Heart left ventricle (tissue), 16 donors: ENCODE results near the gene SLC23A3. TPM values are rescaled to one million over a fixed set of nuclear protein-coding genes. Genes with fewer than 3 reads are reported as not detected.
A peak's percentile ranks its signal among the peaks of the same experiment; 100 is the strongest.

ENCODE experiments used
- ATAC-seq, 4 donors: fragments of 200-7000 bp; cut with Tn5 transposase; one replicate each; pipeline ENCODE4 v1.9.1; 2020 to 2022; ENCODE audit warnings: moderate library complexity in 4 of 4, mild to moderate bottlenecking in 3 of 4, moderate number of reproducible peaks in 1 of 4
- DNase-seq, 5 donors: peaks; one replicate each; pipeline ENCODE4 v3.0.0-alpha.2; 2020
- H3K27ac ChIP-seq, 12 donors: fragments of 200-600 bp; sonication (generic) in 4 of 12; one replicate each; pipeline versions ENCODE4 v1.5.0 to v1.8.0; 2016 to 2022; ENCODE audit warnings: mild to moderate bottlenecking in 2 of 12
- H3K27me3 ChIP-seq, 9 donors: fragments of 200-600 bp; sonication (generic) in 2 of 9; one replicate each; pipeline versions ENCODE4 v1.5.1 to v1.8.0; 2016 to 2022; ENCODE audit warnings: mild to moderate bottlenecking in 3 of 9
- H3K36me3 ChIP-seq, 9 donors: fragments of 200-600 bp; sonication (generic) in 2 of 9; one replicate each; pipeline versions ENCODE4 v1.5.0 to v1.8.0; 2018 to 2022; ENCODE audit warnings: mild to moderate bottlenecking in 2 of 9
- H3K4me1 ChIP-seq, 12 donors: fragments of 200-600 bp; sonication (generic) in 4 of 12; one replicate each; pipeline versions ENCODE4 v1.5.0 to v1.8.0; 2016 to 2022; ENCODE audit warnings: mild to moderate bottlenecking in 3 of 12
- H3K4me3 ChIP-seq, 12 donors: fragments of 200-600 bp; sonication (generic) in 4 of 12; one replicate each; pipeline versions ENCODE4 v1.5.0 to v1.8.0; 2017 to 2022; ENCODE audit warnings: mild to moderate bottlenecking in 9 of 12, moderate library complexity in 4 of 12
- H3K9me3 ChIP-seq, 12 donors: fragments of 200-600 bp; sonication (generic) in 4 of 12; one replicate each; pipeline versions ENCODE4 v1.5.0 to v1.8.0; 2016 to 2022; ENCODE audit warnings: mild to moderate bottlenecking in 1 of 12
- CTCF ChIP-seq, 12 donors: fragments of 200-600 bp; sonication (generic) in 4 of 12; IDR thresholded peaks; one replicate each; pipeline versions ENCODE4 v1.5.0 to v1.8.0; 2018 to 2022; ENCODE audit warnings: antibody characterized with exemption in 12 of 12, mild to moderate bottlenecking in 5 of 12
- POLR2A ChIP-seq, 2 donors: fragments of 450-650 bp; IDR thresholded peaks; one replicate each; pipeline ENCODE4 v1.6.1; 2017; ENCODE audit warnings: antibody characterized with exemption in 2 of 2, mild to moderate bottlenecking in 2 of 2, moderate library complexity in 2 of 2
- WGBS, 4 donors: extraction: QIAGEN DNeasy Blood & Tissue Kit in 2 of 4; methylation state at CpG; one replicate each; pipeline versions ENCODE4 v1.1.5 to v1.1.7; 2013 to 2018; 5-methylcytosine and 5-hydroxymethylcytosine counted together
- intact Hi-C, 10 donors: fragments of 100-400 bp; cut with DNase I; formaldehyde crosslinking; loops; one replicate each; pipeline versions ENCODE4 v1.11.1 to v1.14.2; 2022
- polyA plus RNA-seq, 2 donors: library from polyadenylated mRNA; stranded (reverse); fragments of 200-250 nt; gene quantifications; one replicate each; pipeline ENCODE4 v1.2.3, GENCODE V29; 2013
- total RNA-seq, 9 donors: library from RNA; depleted of rRNA in 2 of 9; stranded (reverse); fragments of >200 nt in 2 of 9; fragmentation: NEBNext Ultra II Directional in 3 of 9; extraction: Animal tissue kit (Norgen Biotek cat#: 25700) in 3 of 9; gene quantifications; one replicate each; pipeline versions ENCODE4 v1.1.0 to v1.2.4, GENCODE V29; 2016 to 2023
- donor health status: ischemic (EF 13 %, LVEDD 7.1; RV severe dilation, severe dysfunction).
- donor health status: healthy with polysubstance abuse.
- donor health status: DM: no; HTN: yes; CAD: no.
- donor health status: DM: no; HTN: no; CAD: no.
- donor health status: ischemic (EF 25% LVEDD 6.9; RV normal size, moderate dysfunction).
- donor health status: ischemic (EF 25% LVEDD 5.7; RV mildly dilated, moderate dysfunction).
- donor health status: healthy.
- donor health status: DM: yes; HTN: yes; CAD: no.
- donor health status: ischemic (EF 35%, LVEDD 5.7; RV mildly dilated, moderate dysfunction).
- donor health status: nonischemic (EF 11% LVEDD 7.7; RV severe dilation, severe dysfunction).
- donor health status: DM: yes; HTN: yes; CAD: no.
- donor health status: PGD.
- donor health status: ischemic (EF 29% LVEDD 5.4; RV normal size, mild dysfunction).
- donor health status: nonischemic (EF 23%, LVEDD 6.1; RV moderate dilation, normal function).

The SLC23A3 gene
- total and polyA plus RNA-seq, 11 donors, result 0.12 to 0.92 (median 0.44) TPM; not detected in 1

DNA sequence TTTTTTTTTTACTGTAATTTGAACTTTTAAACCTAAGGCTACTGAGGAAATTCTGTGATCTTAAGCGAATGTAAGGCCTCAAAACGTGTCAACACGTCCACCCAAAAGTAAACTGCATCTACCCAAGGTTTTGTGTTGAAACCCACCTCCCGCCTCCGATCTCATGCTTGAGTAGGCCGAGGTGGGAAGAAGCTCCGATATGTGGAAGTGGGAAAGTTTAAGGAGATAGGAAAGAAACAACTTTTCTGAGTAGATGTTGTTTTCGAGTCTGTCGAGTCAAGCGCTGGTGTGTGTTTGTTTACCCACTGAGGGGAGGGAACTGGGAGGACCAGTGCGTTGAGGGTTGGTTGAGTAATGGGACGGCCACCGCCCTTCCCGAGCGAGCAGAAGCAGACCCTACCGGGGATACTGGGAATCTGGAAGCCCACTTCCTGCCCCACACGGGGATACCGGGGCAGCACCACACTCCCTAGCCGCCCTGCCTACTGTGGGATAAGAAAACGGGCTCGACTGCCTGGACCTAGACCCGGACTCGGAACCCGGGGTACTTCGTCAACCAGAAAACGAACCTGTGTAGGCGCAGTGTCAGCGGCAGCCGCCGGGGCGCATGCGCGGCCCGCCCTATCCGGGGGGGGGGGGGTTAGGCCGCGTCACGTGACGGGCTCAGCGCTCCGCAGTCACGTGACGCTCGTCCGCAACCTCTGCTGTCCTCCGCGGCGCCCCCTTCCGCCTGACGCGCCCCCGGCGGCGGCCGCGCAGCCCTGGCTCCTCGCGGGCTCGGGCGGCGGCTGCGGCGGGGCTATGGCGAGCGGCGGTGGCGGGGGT is 7.9 kb upstream of the SLC23A3 start, which contains the start of gene RETREG2:
Gene RETREG2, plus strand, starts transcription at position 724 of the 825 bp plus-strand sequence. Its CDS starts 78 bp downstream, at position 802.
- H3K27ac ChIP-seq, result peak within 1 kb of the TSS; percentile 96 to 100 (median 98)
- 0 to 1% (median 1%) methylated on average over 16 to 67 of the region's 67 CpGs for WGBS, 4 donors
- peak within 1 kb of the TSS; percentile 58 to 99 (median 92) for H3K4me3 ChIP-seq
- peak in 10 of 12 donors; percentile 11 to 67 (median 50) for TF ChIP-seq CTCF (IDR thresholded peaks at IDR 0.05)
- peak; percentile 33 to 94 for TF ChIP-seq POLR2A (IDR thresholded peaks at IDR 0.05)
- intact Hi-C loops, result loop anchor here in 8 of 10 donors (1.0 to 10.0 kb wide), 13 partner anchors 17 to 893 kb away; partner anchors contain the start of genes DNAJB2 (in 5 of the 8), ABCB6 (in 3 of the 8), DNPEP (in 3 of the 8) and ZFAND2B (in 3 of the 8)
- DNase-seq (peak; percentile 86 to 93 (median 89)), ATAC-seq (peak; percentile 71 to 86 (median 78))
- H3K36me3 ChIP-seq, result peaks cover 0 to 63% (median 59%) of the 10 kb centered on the region in 9 donors
- H3K27me3 ChIP-seq, result no peaks in the 10 kb centered on the region
- no peaks in the 10 kb centered on the region for H3K9me3 ChIP-seq
- H3K4me1 ChIP-seq, result peaks cover 5 to 54% (median 27%) of the 10 kb centered on the region in 12 donors

GRCh38 chr2:219176818-219177551 is 7.2 kb upstream of the SLC23A3 start, which contains the start of gene CNPPD1:
Gene CNPPD1, minus strand, starts transcription at chr2:219176925. Its CDS starts 97 bp downstream, at chr2:219176828.
- 0 to 1% (median 0%) methylated on average over 18 to 69 of the region's 69 CpGs for WGBS, 4 donors

More at GRCh38 chr2:219176818-219177551, 7.2 kb upstream of the SLC23A3 start, which contains the start of gene CNPPD1:
- Histone ChIP-seq H3K9me3 (no peaks in the 10 kb centered on the region), H3K36me3 (peaks cover 0 to 63% (median 59%) of the 10 kb centered on the region in 9 donors), H3K4me3 (peak within 1 kb of the TSS; percentile 58 to 99 (median 92)), H3K4me1 (peaks cover 5 to 46% (median 27%) of the 10 kb centered on the region in 12 donors), H3K27me3 (no peaks in the 10 kb centered on the region), H3K27ac (peak within 1 kb of the TSS; percentile 96 to 100 (median 98))
- ATAC-seq (peak; percentile 79 to 90 (median 90)), DNase-seq (peak; percentile 91 to 96 (median 92))
- TF ChIP-seq CTCF (IDR thresholded peaks at IDR 0.05) (peak in 1 of 12 donors; percentile 25), POLR2A (IDR thresholded peaks at IDR 0.05) (peak; percentile 70 to 93)
- intact Hi-C loops, result loop anchor here in 8 of 10 donors (2.0 to 10.0 kb wide), 11 partner anchors 16 to 892 kb away; partner anchors contain the start of genes DNAJB2 (in 5 of the 8), ABCB6 (in 3 of the 8), DNPEP (in 3 of the 8) and ANKZF1 (in 2 of the 8)
